ENCODE data around the gene EIF4B.

The EIF4B gene

DNA sequence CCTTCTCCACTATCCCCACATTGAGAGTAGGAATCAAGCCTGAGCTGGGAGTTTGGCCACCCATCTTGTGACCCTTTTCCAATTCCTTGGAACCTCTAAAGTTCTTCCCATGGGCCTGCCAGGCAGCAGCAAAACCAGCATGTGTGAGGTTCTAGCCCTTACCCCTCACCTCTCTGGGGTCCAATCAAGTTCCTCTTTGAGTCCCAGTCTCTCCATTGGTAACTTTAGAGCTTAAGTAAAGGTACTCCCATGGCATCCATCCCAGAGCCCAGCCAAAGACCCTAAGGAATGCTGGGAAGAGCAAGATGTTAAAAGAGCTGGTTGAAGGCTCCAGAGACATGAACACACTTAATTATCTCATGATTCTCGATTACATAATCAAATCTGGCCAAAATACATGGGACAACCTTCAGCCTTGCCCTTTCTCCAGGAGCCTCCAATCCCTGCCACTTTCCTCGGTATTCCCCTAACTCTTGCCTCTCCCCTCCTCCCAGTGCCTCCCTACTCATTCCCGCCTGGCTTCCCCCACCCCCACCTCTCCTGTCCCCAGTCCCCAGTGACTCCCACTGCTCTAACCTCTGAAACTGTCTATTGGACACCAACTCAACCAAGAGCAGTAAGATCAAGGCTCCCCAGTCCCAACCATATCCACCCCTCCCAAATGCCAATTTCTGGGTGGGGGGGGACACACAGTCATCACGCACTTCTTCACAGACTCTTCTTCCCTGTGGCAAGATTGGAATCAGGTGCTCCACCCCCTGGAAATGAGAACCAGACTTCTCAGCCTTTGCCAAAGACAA is 38.8 kb downstream of the EIF4B start:
- in situ Hi-C loops (cut with MboI; ENCODE audit: low sequenced_read_pairs): no loop called here

DNA sequence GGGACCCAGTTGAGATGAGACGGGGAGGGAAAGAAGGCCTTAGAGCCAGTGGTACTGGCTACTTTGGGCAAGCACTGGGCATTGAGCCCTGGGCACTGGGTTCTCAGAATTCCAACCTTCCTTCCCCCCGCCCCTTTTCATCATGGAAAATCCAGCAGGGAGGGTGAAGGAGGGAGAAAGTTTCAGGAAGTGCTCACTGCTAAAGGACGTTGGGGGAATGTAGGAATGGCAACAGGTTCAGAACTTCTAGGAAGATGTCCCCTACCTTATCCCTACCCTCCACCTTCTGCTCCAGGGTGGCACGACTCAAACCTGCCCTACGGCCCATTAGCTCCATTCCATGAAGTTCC is 39.4 kb downstream of the EIF4B start:
- in situ Hi-C loops (cut with MboI; ENCODE audit: low sequenced_read_pairs): no loop called here

- in situ Hi-C loops (cut with MboI; ENCODE audit: low sequenced_read_pairs): no loop called here
Observed at GRCh38 chr12:53046655-53047220, 40.5 kb downstream of the EIF4B start.

GRCh38 chr12:53047221-53048032 is 41.2 kb downstream of the EIF4B start:
- in situ Hi-C loops (cut with MboI; ENCODE audit: low sequenced_read_pairs): no loop called here

DNA sequence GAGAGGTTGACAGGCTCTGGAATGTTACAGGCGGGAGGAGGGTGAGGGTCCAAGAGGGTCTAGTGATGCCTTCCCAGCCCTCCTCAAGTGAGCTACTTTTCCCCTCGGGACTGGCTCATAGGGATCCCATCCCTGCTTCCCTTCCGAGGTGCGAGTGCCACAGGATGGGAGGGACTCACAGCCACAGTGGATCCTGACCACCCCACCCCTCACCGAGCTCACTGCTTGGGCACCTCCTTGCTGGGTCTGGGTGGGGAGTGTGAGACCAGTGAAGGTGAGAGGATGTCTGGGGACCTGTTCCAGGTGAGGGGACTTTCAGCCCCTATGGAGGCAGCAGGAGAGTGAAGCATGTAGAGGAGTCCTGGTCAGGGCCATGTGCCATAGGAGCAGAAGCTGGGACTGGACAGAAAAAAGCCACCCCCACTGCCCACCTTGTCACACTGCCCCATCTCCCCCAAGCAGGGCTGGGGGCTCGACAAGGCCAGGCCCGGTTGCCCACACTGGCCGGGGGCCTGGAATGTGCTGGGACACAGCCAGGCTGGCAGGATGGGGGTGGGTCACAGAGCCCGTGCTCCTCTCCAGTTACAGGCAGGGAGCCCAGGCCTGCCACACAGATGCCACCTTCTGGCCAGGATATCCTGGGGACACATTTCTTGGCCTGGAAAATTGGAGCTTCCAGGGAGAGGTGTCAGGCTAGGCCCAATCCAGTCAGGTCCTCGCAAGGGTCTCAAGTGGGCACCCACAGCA is 42.0 kb downstream of the EIF4B start:
- in situ Hi-C loops (cut with MboI; ENCODE audit: low sequenced_read_pairs): no loop called here

GRCh38 chr12:53048780-53049401 is 42.6 kb downstream of the EIF4B start:
- in situ Hi-C loops (cut with MboI; ENCODE audit: low sequenced_read_pairs): no loop called here

GRCh38 chr12:53049571-53050318 is 43.5 kb downstream of the EIF4B start, which contains the start of gene TNS2:
Gene TNS2 (plus strand): TSS chr12:53050065. CDS start chr12:53050186, 121 bp downstream.
- in situ Hi-C loops (cut with MboI; ENCODE audit: low sequenced_read_pairs): loop anchor here (25.0 kb wide), 1 partner anchor 238 kb away; the partner anchor contains the start of genes MYG1 and PFDN5

DNA sequence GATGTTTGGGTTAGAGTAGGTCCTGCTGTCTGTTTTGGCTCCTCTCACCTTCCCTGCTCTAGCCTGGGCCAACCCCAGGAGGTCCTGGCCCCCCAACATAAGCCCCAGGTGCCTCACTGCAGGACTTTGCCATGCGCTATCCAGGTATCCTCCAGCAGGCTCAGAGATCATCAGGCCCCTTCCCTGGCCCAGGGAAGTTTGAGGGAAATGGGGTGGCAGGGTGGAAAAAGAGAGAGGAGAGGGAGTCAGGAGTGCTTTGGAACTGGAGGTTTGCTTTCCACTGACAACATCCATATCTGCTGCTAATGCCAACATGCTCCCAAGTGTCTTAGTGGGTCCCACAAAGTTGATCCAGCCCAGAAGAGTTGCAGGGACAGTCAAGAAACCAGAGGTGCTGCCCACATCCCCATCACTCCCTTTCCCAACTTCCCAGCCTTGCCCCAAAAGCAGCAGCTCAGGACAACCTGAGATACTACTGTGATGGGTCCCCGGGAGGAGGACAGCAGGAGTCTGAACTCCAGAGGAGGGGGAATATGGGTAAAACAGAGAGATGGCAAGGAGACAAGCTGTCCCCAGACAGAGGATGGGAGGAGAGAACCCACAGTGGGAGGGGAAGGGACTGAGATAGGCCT is 44.3 kb downstream of the EIF4B start:
- in situ Hi-C loops (cut with MboI; ENCODE audit: low sequenced_read_pairs): loop anchor here (25.0 kb wide), 1 partner anchor 237 kb away; the partner anchor contains the start of genes MYG1 and PFDN5

- in situ Hi-C loops (cut with MboI; ENCODE audit: low sequenced_read_pairs): loop anchor here (25.0 kb wide), 1 partner anchor 236 kb away; the partner anchor contains the start of genes MYG1 and PFDN5
Observed at GRCh38 chr12:53051058-53051880, 45.0 kb downstream of the EIF4B start.

DNA sequence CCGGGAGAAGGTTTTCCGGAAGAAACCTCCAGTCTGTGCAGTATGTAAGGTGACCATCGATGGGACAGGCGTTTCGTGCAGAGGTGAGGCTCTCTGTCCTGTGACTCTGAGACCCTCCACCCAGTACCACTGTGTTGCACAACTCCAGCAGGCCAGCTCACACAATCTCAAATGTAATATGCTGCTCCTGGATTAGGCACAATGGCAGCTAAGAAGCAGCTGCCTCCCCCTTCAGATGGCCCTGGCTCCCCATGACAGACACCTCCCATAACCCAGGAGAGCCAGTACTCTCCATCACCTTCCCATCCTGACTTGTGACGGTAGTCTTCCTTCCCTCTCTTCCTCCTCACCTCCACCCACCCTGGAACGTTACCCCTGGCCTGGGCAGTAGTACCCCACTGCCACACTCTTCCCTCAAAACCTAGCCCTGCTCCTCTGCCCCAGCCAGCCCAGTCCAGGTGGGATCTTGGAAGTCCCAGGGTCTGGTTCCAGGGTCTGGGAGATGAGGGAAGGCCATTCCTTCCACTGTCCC is 45.7 kb downstream of the EIF4B start:
- in situ Hi-C loops (cut with MboI; ENCODE audit: low sequenced_read_pairs): loop anchor here (25.0 kb wide), 1 partner anchor 235 kb away; the partner anchor contains the start of genes MYG1 and PFDN5

DNA sequence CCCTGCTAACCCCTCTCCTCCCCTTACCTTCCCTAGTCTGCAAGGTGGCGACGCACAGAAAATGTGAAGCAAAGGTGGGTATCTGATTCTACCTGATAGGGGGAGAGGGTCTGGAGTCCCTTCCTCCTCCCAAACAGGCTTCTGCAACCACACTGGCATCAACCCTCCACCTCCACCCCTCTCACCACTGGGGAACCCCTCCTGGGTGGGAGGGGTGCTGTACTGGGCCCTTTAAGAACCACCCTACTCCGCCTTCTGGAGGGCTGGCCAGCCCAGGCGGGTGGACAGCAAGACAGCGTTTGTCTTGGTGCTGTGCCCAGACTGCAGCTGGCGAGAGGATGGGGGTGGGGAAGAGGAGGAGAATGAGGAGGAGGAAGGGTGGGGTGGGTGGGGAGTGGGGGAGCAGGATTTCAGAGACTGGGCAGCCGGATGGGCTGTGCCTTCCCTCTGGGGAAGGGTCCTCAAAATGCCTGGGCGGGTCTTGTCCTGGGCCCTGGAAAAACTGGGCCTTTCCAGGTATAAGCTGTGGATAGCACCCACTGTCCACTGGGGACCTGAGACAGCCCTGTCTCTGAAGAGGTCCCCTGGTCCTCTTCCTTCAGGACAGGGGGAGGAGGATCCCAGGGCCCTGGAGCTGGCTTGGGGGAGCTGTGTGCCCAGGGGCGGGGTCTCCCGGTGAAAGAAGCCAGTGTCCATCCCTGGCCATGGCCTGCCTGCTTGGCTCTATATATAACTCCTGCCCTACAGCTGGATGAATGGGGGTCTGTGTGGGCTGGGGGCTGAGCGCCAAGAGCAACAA is 46.4 kb downstream of the EIF4B start:
- in situ Hi-C loops (cut with MboI; ENCODE audit: low sequenced_read_pairs): loop anchor here (25.0 kb wide), 1 partner anchor 235 kb away; the partner anchor contains the start of genes MYG1 and PFDN5

DNA sequence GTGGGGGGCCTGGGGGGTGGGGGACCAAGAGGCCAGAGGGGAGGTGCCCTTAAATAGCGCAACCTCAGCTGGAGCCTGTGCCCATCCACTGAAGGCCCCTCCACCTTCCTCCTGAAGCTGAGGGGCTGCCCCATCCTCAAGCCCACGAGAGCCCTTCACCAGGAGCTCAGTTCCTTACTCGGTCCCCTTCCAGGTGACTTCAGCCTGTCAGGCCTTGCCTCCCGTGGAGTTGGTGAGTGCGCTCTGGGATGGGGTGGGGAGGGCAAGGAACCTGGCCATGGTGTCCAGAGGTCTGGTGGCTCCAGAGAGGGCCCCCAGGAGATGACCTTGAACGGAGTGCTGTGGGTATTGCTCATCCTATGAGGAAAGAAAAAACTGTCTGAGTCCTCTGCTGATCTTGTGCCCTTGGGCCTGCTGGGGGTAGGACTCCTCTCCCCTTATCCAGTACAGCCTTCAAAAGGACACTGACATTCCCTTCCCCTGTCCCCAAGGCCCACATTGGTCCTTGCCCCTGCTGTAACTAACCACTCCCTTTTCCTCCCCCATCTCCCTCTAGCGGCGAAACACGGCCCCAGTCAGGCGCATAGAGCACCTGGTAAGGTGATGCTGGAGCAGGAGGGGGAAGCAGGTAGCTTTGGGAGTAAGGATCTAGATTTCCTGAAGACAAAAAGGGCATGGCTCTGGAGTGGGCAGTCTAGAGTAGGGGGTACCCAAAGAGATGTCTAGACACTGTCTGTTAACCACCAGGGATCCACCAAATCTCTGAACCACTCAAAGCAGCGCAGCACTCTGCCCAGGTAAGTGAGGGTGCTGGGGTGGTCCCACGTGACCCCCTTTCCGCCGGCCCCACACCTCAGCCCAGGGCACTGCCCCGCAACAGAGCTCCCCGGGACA is 47.2 kb downstream of the EIF4B start:
- in situ Hi-C loops (cut with MboI; ENCODE audit: low sequenced_read_pairs): loop anchor here (25.0 kb wide), 1 partner anchor 234 kb away; the partner anchor contains the start of genes MYG1 and PFDN5

DNA sequence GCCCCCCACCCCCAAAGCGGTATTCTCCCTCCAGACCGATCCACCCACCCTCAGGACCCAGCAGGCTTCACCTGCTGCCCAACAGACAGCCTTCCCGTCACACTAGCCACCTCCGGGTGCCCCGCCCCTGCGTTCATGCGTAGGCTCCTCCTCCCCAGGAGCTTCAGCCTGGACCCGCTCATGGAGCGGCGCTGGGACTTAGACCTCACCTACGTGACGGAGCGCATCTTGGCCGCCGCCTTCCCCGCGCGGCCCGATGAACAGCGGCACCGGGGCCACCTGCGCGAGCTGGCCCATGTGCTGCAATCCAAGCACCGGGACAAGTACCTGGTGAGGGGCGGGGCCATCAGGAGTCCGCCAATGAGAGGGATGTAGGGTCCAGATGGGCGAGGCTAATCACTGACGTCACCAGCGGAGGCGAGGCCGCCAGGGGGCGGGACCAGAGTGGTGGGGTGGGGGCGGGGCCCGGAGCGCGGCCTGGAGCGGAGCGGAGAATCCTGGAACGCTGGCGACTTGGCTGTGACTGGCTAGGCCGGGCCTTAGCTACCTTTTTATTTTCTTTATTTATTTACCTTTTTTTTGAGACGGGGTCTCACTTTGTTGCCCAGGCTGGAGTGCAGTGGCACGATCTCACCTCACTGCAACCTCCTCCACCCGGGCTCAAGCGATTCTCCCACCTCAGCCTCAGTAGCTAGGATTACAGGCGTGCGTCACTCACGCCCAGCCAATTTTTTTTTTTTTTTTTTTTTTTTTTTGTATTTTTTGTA is 48.0 kb downstream of the EIF4B start:
- in situ Hi-C loops (cut with MboI; ENCODE audit: low sequenced_read_pairs): loop anchor here (25.0 kb wide), 1 partner anchor 233 kb away; the partner anchor contains the start of genes MYG1 and PFDN5

GRCh38 chr12:53055471-53056266 is 49.4 kb downstream of the EIF4B start:
- in situ Hi-C loops (cut with MboI; ENCODE audit: low sequenced_read_pairs): loop anchor here (25.0 kb wide), 1 partner anchor 232 kb away; the partner anchor contains the start of genes MYG1 and PFDN5
